Epithelial cell of esophagus (primary cell): Measurements from ENCODE around the gene MT3.

ENCODE experiments used
- DNase-seq: peaks from one replicate; pipeline ENCODE4 v3.0.0; 2010; ENCODE audit warnings: low read depth
- H3K4me3 ChIP-seq: 2 replicates; pipeline ENCODE4 v1.5.1; 2011; ENCODE audit warnings: mild to moderate bottlenecking, low read length, control low read depth
- CTCF ChIP-seq: IDR thresholded peaks from 2 replicates; pipeline ENCODE4 v1.5.1; 2011; ENCODE audit warnings: low read depth, mild to moderate bottlenecking, low read length, control low read depth, inconsistent platforms; ENCODE audit not compliant: insufficient read depth; ENCODE audit errors: missing control alignments

Gene MT3

DNA sequence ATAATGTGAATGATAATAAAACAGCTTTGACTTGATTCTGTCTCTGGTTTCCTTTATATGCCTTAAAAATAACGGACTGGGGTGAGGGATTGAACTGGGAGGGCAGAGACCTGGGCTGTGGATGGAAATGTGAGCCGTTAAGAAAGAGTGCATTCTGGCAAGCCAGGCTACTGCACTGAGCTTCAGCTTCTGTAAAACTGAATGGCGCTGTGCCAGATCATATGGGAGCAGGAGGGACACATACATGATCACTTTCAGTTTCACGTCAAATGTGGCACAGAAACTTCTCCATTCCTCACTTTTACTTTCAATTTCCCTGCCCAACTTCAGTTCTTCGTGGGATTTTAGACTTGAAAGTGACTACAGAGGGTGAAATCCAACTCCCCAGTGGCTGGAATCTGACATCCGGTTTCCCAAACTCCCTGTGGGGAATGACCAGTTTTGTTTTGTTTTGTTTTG lies 20.2 kb downstream of the MT3 start:
- peak; percentile 71 for DNase-seq
- H3K4me3 ChIP-seq = peak overlapping the region; percentile 81
- no peak for TF ChIP-seq CTCF

DNA sequence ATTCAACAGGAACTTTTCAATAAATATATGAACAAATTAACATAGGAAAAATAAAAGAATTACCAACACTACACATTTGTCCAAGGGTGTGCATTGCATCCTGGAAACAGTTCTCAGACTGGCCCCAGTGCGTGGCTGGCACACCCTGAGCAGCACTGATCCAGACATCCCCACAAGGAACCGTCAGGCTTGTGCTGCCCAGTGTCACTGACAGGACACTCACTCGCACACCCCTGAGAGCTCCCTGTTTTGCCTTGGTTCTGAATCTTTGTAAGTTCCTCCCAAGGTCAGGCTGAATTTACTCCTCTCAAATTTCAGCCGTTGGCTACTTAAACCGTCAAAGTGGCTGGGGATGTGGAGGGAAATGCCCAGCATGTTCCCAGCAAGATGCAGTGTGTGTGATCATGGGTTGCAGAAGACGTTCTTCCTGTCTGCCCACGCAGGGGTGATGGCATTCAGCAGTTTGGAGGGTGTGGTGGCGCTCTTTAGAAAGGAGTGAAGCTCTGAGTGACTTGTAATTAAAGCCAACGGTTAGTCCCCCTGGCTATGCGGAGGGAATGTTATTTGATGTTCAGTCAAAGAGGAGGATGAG lies 20.8 kb downstream of the MT3 start:
- DNase-seq = peak; percentile 93
- peak overlapping the region; percentile 19 for H3K4me3 ChIP-seq
- no peak for TF ChIP-seq CTCF

GRCh38 chr16:56610609-56611111 lies 21.3 kb downstream of the MT3 start:
- no peak overlapping the region for H3K4me3 ChIP-seq
- no peak for TF ChIP-seq CTCF
- DNase-seq = no peak

DNA sequence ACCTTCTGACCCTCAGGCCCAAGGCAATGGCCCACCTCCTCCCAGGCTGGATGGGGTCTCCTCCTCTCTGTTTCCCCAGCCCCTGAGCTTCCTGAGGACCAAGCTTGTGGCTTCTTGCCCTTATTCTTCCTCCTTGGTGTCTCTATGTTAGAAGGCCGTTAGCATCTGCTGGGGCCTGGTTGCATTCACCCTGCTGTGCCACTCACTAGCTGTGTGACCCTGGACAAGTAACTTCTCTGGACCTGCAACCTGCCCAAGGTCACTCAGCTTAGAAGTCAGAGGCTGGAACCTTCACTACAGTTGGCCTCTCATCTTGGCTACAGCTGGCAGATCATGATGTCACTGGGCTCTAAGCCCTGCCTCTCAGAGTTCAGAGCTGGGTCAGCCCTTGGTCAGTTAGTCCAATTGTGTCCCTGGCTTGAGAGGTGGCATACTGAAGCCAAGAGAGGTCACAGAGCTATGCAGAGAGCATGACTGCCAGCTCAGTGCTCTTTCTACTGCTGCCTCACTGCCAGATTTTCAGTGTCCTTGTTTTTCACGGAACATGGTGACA lies 22.0 kb downstream of the MT3 start:
- TF ChIP-seq CTCF = no peak
- DNase-seq = no peak
- H3K4me3 ChIP-seq = no peak overlapping the region

DNA sequence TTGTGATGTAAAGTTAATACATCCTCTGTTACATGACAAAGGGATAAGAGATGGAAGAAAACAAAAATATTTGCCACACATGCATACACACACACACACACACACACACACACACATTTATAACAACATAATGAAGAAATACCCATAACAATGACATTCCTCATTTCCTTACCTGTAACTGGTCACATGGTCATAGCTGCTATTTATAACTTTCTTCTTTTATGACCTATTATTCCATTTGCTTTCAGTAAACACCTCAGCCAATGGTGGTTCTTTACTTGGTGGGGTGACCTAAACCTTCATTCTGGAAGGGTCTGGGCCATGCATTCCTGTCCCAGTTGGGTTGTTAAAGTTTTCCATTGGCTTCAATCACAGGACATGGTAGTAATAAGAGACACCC lies 24.4 kb downstream of the MT3 start:
- DNase-seq = peak; percentile 60
- no peak overlapping the region for H3K4me3 ChIP-seq
- no peak for TF ChIP-seq CTCF

- peak; percentile 80 for DNase-seq
- H3K4me3 ChIP-seq = no peak overlapping the region
- no peak for TF ChIP-seq CTCF
Observed at GRCh38 chr16:56614549-56614991, 25.2 kb downstream of the MT3 start.

- peak; percentile 83 for DNase-seq
- TF ChIP-seq CTCF = no peak
- H3K4me3 ChIP-seq = no peak overlapping the region
Observed at GRCh38 chr16:56615353-56615752, 26.0 kb downstream of the MT3 start.
